H1 (cell line): Measurements from ENCODE around the gene FOXN1. TPM values are rescaled to one million over a fixed set of nuclear protein-coding genes. Genes with fewer than 3 reads are reported as not detected.

ENCODE experiments used
- CTCF ChIA-PET: fragments of 300-600 bp; sonication (Branson Sonifier 250); formaldehyde crosslinking; loops from one replicate; lab custom pipeline; 2021; ENCODE audit not compliant: partially characterized antibody; lab: Charles Lee
- POLR2A ChIA-PET: fragments of 300-600 bp; sonication (Branson Sonifier 250); formaldehyde crosslinking; loops from one replicate; lab custom pipeline; 2021; ENCODE audit warnings: inconsistent platforms; ENCODE audit not compliant: partially characterized antibody; lab: Charles Lee
- DNase-seq, 2 experiments: peaks; one replicate each; pipeline versions ENCODE4 v3.0.0 to v3.0.0-alpha.2; 2010 to 2022; ENCODE audit warnings: low spot score in 2 of 2, low read depth in 1 of 2, mixed read lengths in 1 of 2
- FAIRE-seq: peaks from 2 replicates; lab custom pipeline; 2011; peaks lifted over from hg19 to GRCh38; lab: Jason Lieb, UNC
- H2AFZ ChIP-seq: 2 replicates; pipeline ENCODE4 v1.8.1; 2012; ENCODE audit warnings: low read length, inconsistent platforms
- H2AK5ac ChIP-seq: 2 replicates; pipeline ENCODE4 v1.6.1; 2013; ENCODE audit warnings: low read depth, low read length
- H2BK120ac ChIP-seq: replicated peaks from 2 replicates; pipeline ENCODE3; 2013; ENCODE audit warnings: low read depth, low read length, inconsistent platforms
- H2BK12ac ChIP-seq: 2 replicates; pipeline ENCODE4 v1.6.1; 2013; ENCODE audit warnings: low read depth, low read length
- H2BK15ac ChIP-seq: 2 replicates; pipeline ENCODE4 v1.6.1; 2013; ENCODE audit warnings: low read length
- H2BK20ac ChIP-seq: 2 replicates; pipeline ENCODE4 v1.6.1; 2013; ENCODE audit warnings: low read length
- H2BK5ac ChIP-seq: 2 replicates; pipeline ENCODE4 v1.6.1; 2013; ENCODE audit warnings: low read depth, low read length
- H3K14ac ChIP-seq: 2 replicates; pipeline ENCODE4 v1.6.1; 2013; ENCODE audit warnings: inconsistent platforms; ENCODE audit not compliant: insufficient read length
- H3K18ac ChIP-seq: 2 replicates; pipeline ENCODE4 v1.6.1; 2013; ENCODE audit warnings: low read length; ENCODE audit errors: extremely low read depth
- H3K23ac ChIP-seq: 2 replicates; pipeline ENCODE4 v1.6.1; 2013; ENCODE audit warnings: inconsistent platforms; ENCODE audit not compliant: insufficient read length
- H3K23me2 ChIP-seq: 2 replicates; pipeline ENCODE4 v1.6.1; 2013; ENCODE audit warnings: low read depth, low read length
- H3K27ac ChIP-seq: 2 replicates; pipeline ENCODE4 v1.6.1; 2011; ENCODE audit warnings: low read depth, low read length, inconsistent platforms
- H3K27me3 ChIP-seq, 4 experiments: replicated peaks in 1 of 4; 1 replicate in 1 of 4; 2 replicates in 3 of 4; pipeline versions ENCODE4 v1.6.1 to v1.8.1; 2011 to 2013; ENCODE audit warnings: low read length in 3 of 4, mild to moderate bottlenecking in 3 of 4, inconsistent platforms in 2 of 4, mixed read lengths in 2 of 4, moderate library complexity in 1 of 4; ENCODE audit not compliant: control insufficient read depth in 3 of 4, insufficient read depth in 3 of 4; ENCODE audit errors: extremely low read depth in 1 of 4
- H3K36me3 ChIP-seq, 4 experiments: 2 replicates each; pipeline versions ENCODE4 v1.6.1 to v1.8.1; 2011 to 2013; ENCODE audit warnings: mild to moderate bottlenecking in 4 of 4, low read length in 3 of 4, moderate library complexity in 2 of 4, control low read depth in 1 of 4, inconsistent platforms in 1 of 4; ENCODE audit not compliant: insufficient read depth in 4 of 4, control insufficient read depth in 2 of 4
- H3K4ac ChIP-seq: replicated peaks from 2 replicates; pipeline ENCODE3; 2013; ENCODE audit warnings: low read length, low read depth, mixed read lengths, inconsistent platforms; ENCODE audit not compliant: insufficient read length
- H3K4me1 ChIP-seq, 4 experiments: replicated peaks in 1 of 4; 1 replicate in 1 of 4; 2 replicates in 3 of 4; pipeline versions ENCODE4 v1.6.1 to v1.8.1; 2011 to 2013; ENCODE audit warnings: low read length in 3 of 4, inconsistent platforms in 2 of 4, mixed read lengths in 1 of 4; ENCODE audit not compliant: insufficient read depth in 4 of 4, control insufficient read depth in 3 of 4
- H3K4me2 ChIP-seq, 2 experiments: 2 replicates each; pipeline versions ENCODE4 v1.6.1 to v1.8.1; 2011 to 2013; ENCODE audit warnings: low read depth in 2 of 2, low read length in 2 of 2, control low read depth in 1 of 2, inconsistent platforms in 1 of 2, mild to moderate bottlenecking in 1 of 2; ENCODE audit not compliant: insufficient read depth in 1 of 2
- H3K4me3 ChIP-seq, 4 experiments: fragments of 200-600, 300-600 bp in 1 of 4; sonication (generic), shearing (Covaris generic), sonication (Bioruptor Twin) in 1 of 4; 2 replicates each; pipeline versions ENCODE4 v1.5.1 to v1.8.1; 2011 to 2016; ENCODE audit warnings: low read length in 4 of 4, low read depth in 3 of 4, control low read depth in 2 of 4, inconsistent platforms in 2 of 4, mild to moderate bottlenecking in 2 of 4, mixed read lengths in 1 of 4, moderate library complexity in 1 of 4; ENCODE audit not compliant: insufficient read depth in 2 of 4; ENCODE audit errors: extremely low read depth in 1 of 4
- H3K56ac ChIP-seq: replicated peaks from 2 replicates; pipeline ENCODE3; 2013; ENCODE audit warnings: low read depth, mild to moderate bottlenecking, mixed read lengths, low read length, inconsistent platforms; ENCODE audit not compliant: insufficient read length
- H3K79me1 ChIP-seq: 2 replicates; pipeline ENCODE4 v1.6.1; 2013; ENCODE audit warnings: low read depth, low read length, control low read depth
- H3K79me2 ChIP-seq, 2 experiments: 2 replicates each; pipeline versions ENCODE4 v1.6.1 to v1.8.1; 2012 to 2013; ENCODE audit warnings: low read length in 2 of 2, mild to moderate bottlenecking in 2 of 2, inconsistent platforms in 1 of 2; ENCODE audit not compliant: insufficient read depth in 2 of 2, control insufficient read depth in 1 of 2
- H3K9ac ChIP-seq, 4 experiments: replicated peaks in 1 of 4; 1 replicate in 1 of 4; 2 replicates in 3 of 4; pipeline versions ENCODE4 v1.6.1 to v1.8.1; 2011 to 2013; ENCODE audit warnings: low read depth in 3 of 4, low read length in 3 of 4, control low read depth in 2 of 4, mild to moderate bottlenecking in 2 of 4, moderate library complexity in 2 of 4, inconsistent platforms in 1 of 4; ENCODE audit errors: extremely low read depth in 1 of 4
- H3K9me3 ChIP-seq, 2 experiments: 2 replicates each; pipeline versions ENCODE4 v1.6.1 to v1.8.1; 2012 to 2013; ENCODE audit warnings: mild to moderate bottlenecking in 2 of 2, moderate library complexity in 2 of 2, control low read depth in 1 of 2, inconsistent platforms in 1 of 2, low read depth in 1 of 2, low read length in 1 of 2, mixed read lengths in 1 of 2; ENCODE audit not compliant: insufficient read depth in 2 of 2
- H4K20me1 ChIP-seq, 2 experiments: replicated peaks in 1 of 2; 2 replicates each; pipeline versions ENCODE3 to v1.8.1; 2011 to 2013; ENCODE audit warnings: inconsistent platforms in 2 of 2, low read length in 2 of 2, mild to moderate bottlenecking in 1 of 2; ENCODE audit not compliant: insufficient read depth in 2 of 2, control insufficient read depth in 1 of 2
- H4K5ac ChIP-seq: 2 replicates; pipeline ENCODE4 v1.6.1; 2013; ENCODE audit warnings: low read length, low read depth, mixed read lengths, inconsistent platforms; ENCODE audit not compliant: insufficient read length
- H4K8ac ChIP-seq: 2 replicates; pipeline ENCODE4 v1.8.0; 2013; ENCODE audit warnings: mild to moderate bottlenecking, moderate library complexity, low read length, inconsistent platforms; ENCODE audit not compliant: insufficient read depth; ENCODE audit errors: extremely low read depth
- H4K91ac ChIP-seq: replicated peaks from 2 replicates; pipeline ENCODE3; 2013; ENCODE audit warnings: low read length, mixed read lengths, inconsistent platforms; ENCODE audit not compliant: insufficient read length
- CTBP2 ChIP-seq: IDR thresholded peaks from 2 replicates; pipeline ENCODE4 v1.7.0; 2011; ENCODE audit warnings: borderline replicate concordance, mild to moderate bottlenecking, moderate library complexity, mixed read lengths, low read length; ENCODE audit not compliant: insufficient read depth, insufficient read length
- FOSL1 ChIP-seq: IDR thresholded peaks from 2 replicates; pipeline ENCODE4 v1.6.1; 2011; ENCODE audit warnings: mild to moderate bottlenecking, low read depth, low read length, moderate library complexity; ENCODE audit not compliant: insufficient read depth
- KDM1A ChIP-seq: fragments of 200-600, 300-600 bp; sonication (generic); IDR thresholded peaks from 2 replicates; pipeline ENCODE4 v1.7.1; 2016; ENCODE audit warnings: mild to moderate bottlenecking, low read length, borderline replicate concordance
- KDM4A ChIP-seq: IDR thresholded peaks from one replicate; pipeline ENCODE4 v1.7.1; 2012; ENCODE audit warnings: low read depth, mild to moderate bottlenecking, moderate library complexity, low read length, inconsistent platforms; ENCODE audit not compliant: severe bottlenecking
- RBBP5 ChIP-seq: IDR thresholded peaks from 2 replicates; pipeline ENCODE4 v1.7.1; 2012; ENCODE audit warnings: low read depth, mild to moderate bottlenecking, inconsistent platforms, low read length, moderate library complexity, borderline replicate concordance
- RFX5 ChIP-seq: IDR thresholded peaks from 2 replicates; pipeline ENCODE4 v1.6.1; 2011; ENCODE audit warnings: low read depth, low read length, improper control_type of control experiment, borderline replicate concordance
- RXRA ChIP-seq: IDR thresholded peaks from 2 replicates; pipeline ENCODE4 v1.6.1; 2011; ENCODE audit warnings: low read depth, mild to moderate bottlenecking, low read length, moderate library complexity; ENCODE audit not compliant: insufficient read depth
- SIN3A ChIP-seq, 2 experiments: IDR thresholded peaks in 1 of 2; conservative IDR thresholded peaks in 1 of 2; 2 replicates each; pipeline ENCODE4 v1.6.1; 2011 to 2012; ENCODE audit warnings: low read length in 2 of 2, improper control_type of control experiment in 1 of 2, low read depth in 1 of 2, mild to moderate bottlenecking in 1 of 2
- SP1 ChIP-seq: IDR thresholded peaks from 2 replicates; pipeline ENCODE4 v1.6.1; 2011; ENCODE audit warnings: low read depth, low read length
- TAF1 ChIP-seq: IDR thresholded peaks from 2 replicates; pipeline ENCODE4 v1.6.1; 2011; ENCODE audit warnings: mild to moderate bottlenecking, low read depth, low read length
- WGBS, 2 experiments: shearing (Covaris generic) in 1 of 2; methylation state at CpG; one replicate each; pipeline versions ENCODE4 v1.1.6 to v1.1.7; 2013 to 2015; ENCODE audit warnings: low lambda C conversion rate in 2 of 2, mixed read lengths in 2 of 2, inconsistent platforms in 1 of 2, low coverage in 1 of 2, missing lambda C conversion rate in 1 of 2; ENCODE audit not compliant: insufficient replicate concordance in 2 of 2, insufficient coverage in 1 of 2, insufficient read length in 1 of 2; ENCODE audit errors: extremely low coverage in 1 of 2, missing lambda C conversion rate in 1 of 2; 5-methylcytosine and 5-hydroxymethylcytosine counted together
- polyA plus RNA-seq, 7 experiments: library from polyadenylated mRNA; depleted of rRNA in 3 of 7; stranded (reverse) in 5 of 7; unstranded in 2 of 7; fragments of >200 nt in 5 of 7; fragments of 200-250 nt in 2 of 7; gene quantifications; 1 replicate in 5 of 7; 2 replicates in 1 of 7; 4 replicates in 1 of 7; pipeline versions ENCODE4 v1.2.1 to v1.2.3, GENCODE V29; 2011 to 2013; ENCODE audit warnings: missing spikeins in 2 of 7, mixed read lengths in 2 of 7
- total RNA-seq: library from RNA; stranded (reverse); fragmentation: NEBNext Ultra II Directional; extraction: Animal tissue kit (Norgen Biotek cat#: 25700); gene quantifications from 2 replicates; pipeline ENCODE4 v1.2.1, GENCODE V29; 2021
- TF ChIP-seq, protein P1 (sequence below): IDR thresholded peaks from 2 replicates; pipeline ENCODE4 v1.6.1; 2011; ENCODE audit warnings: low read depth, mild to moderate bottlenecking, low read length; ENCODE audit not compliant: insufficient read depth

The FOXN1 gene
- total and polyA plus RNA-seq, 2 of the 8 experiments (the other 6 are each of a cell fraction or from before 2014, with no cell fraction given), result not detected

DNA sequence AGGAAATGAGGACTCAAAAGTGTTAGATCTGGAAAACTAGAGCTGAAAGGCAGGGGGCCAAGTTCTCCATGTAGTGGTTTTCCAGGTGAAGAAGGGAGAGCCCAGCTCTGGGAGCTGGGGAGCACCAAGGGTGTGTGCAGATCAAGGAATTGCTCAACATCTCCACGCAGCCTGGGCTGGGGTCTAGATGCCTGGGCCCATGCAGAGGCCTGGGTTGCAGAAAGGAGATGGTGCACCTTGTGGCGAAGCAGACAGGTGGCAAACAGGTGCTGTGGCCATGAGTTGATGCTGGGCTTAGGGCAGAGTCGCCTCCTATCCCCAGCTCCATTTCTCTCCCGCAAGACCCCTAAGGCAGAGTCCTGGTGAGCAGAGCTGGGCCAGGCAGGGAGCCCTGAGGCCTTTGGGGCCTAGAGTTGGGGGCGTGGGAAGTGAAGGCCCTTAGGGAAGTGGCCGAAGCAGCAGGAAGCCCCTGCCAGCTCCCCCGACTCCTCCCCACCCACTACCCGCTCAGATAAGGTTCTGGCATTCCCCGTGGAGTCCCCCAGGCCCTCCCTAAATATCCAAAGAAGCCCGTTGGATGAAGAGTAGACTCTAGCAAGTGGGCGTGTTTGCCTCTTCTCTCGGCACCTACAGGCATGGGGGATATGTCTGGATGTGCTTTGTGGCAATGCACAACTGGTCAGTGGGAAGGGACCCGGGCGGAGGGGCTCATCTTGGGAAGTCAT is 777 bp downstream of the FOXN1 start:
- no peak overlapping the region for H4K5ac ChIP-seq
- CTCF ChIA-PET, result interaction anchor here (0.6 to 21.4 kb wide), 4 partner anchors 9 to 62 kb away, joined by 3 to 547 read pairs (median 6); no protein-coding TSS in a partner anchor
- no peak for TF ChIP-seq TAF1
- TF ChIP-seq SP1, result no peak
- TF ChIP-seq RBBP5, result no peak
- no peak for TF ChIP-seq KDM4A
- no peak for TF ChIP-seq RFX5
- no peak for TF ChIP-seq KDM1A
- no peak for TF ChIP-seq SIN3A (conservative IDR thresholded peaks at IDR 0.05 in 1 of 2, IDR thresholded peaks at IDR 0.05 in 1 of 2; ENCODE audit: low read depth in 1 of 2, low read length in 2 of 2)
- TF ChIP-seq RXRA, result no peak
- TF ChIP-seq CTBP2, result no peak
- no peak for TF ChIP-seq FOSL1
- TF ChIP-seq, protein P1, sequence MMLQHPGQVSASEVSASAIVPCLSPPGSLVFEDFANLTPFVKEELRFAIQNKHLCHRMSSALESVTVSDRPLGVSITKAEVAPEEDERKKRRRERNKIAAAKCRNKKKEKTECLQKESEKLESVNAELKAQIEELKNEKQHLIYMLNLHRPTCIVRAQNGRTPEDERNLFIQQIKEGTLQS, result no peak

More for the DNA sequence above, 777 bp downstream of the FOXN1 start:
- Histone ChIP-seq H3K36me3 (no peaks in the 10 kb centered on the region), H3K4me2 (peak overlapping the region in 1 of 2 experiments; percentile 26; a peak in 1 of 4 replicates), H3K79me1 (no peaks in the 10 kb centered on the region), H2AFZ (no peak overlapping the region), H2AK5ac (no peak overlapping the region), H4K20me1 (no peaks in the 10 kb centered on the region), H4K91ac (no peak overlapping the region), H3K23me2 (peaks cover 2% of the 10 kb centered on the region; the same call in 1 of the 2 replicates), H2BK12ac (no peak overlapping the region), H3K56ac (no peak overlapping the region), H2BK15ac (no peak overlapping the region), H4K8ac (no peak overlapping the region; the same call in 1 of the 2 replicates), H3K9ac (no peak overlapping the region), H3K4me3 (no peak overlapping the region), H3K18ac (no peak overlapping the region), H3K27ac (no peak overlapping the region), H2BK5ac (no peak overlapping the region), H3K9me3 (no peaks in the 10 kb centered on the region), H3K79me2 (no peaks in the 10 kb centered on the region), H3K14ac (no peak overlapping the region), H2BK20ac (no peak overlapping the region), H3K4me1 (peaks cover 0 to 17% (median 7%) of the 10 kb centered on the region in 4 experiments; a peak in 6 of 7 replicates), H3K23ac (no peak overlapping the region), H3K27me3 (peaks cover 0 to 8% (median 4%) of the 10 kb centered on the region in 4 experiments; a peak in 4 of 7 replicates), H2BK120ac (no peak overlapping the region), H3K4ac (no peak overlapping the region)
- FAIRE-seq, result no peak
- 90% methylated on average over 14 of the region's 14 CpGs; no CpG with 5 or more reads in 1 of the 2 experiments for WGBS, 2 experiments
- no peak for DNase-seq
- POLR2A ChIA-PET, result interaction anchor here (1.2 to 1.5 kb wide), 3 partner anchors 29 to 149 kb away, joined by 3 to 4 read pairs (median 4); partner anchors contain the start of gene POLDIP2
